ENCODE data around the gene TBX10. TPM values are rescaled to one million over a fixed set of nuclear protein-coding genes. Genes with fewer than 3 reads are reported as not detected.
A peak's percentile ranks its signal among the peaks of the same experiment; 100 is the strongest.

The TBX10 gene
- total RNA-seq, 4 donors from 2014 or later, result not detected

GRCh38 chr11:67631853-67632174, 7.7 kb downstream of the TBX10 start:
- Histone ChIP-seq H3K27me3 (no peaks in the 10 kb centered on the region), H3K27ac (peak overlapping the region in 1 of 4 donors; percentile 96), H3K9me3 (no peaks in the 10 kb centered on the region), H3K36me3 (peaks cover 0 to 8% (median 0%) of the 10 kb centered on the region in 3 donors), H3K4me1 (peaks cover 0 to 23% (median 10%) of the 10 kb centered on the region in 4 donors), H3K4me3 (no peak overlapping the region)
- TF ChIP-seq POLR2A (IDR thresholded peaks at IDR 0.05), result no peak
- TF ChIP-seq CTCF (IDR thresholded peaks at IDR 0.05), result no peak
- TF ChIP-seq EP300 (IDR thresholded peaks at IDR 0.05), result no peak
- 89 to 95% methylated on average over 2 of the region's 2 CpGs for WGBS, 2 donors
- DNase-seq (ENCODE audit: low spot score in 2 of 2), result no peak

GRCh38 chr11:67631411-67631810, 8.2 kb downstream of the TBX10 start:
- Histone ChIP-seq H3K4me3 (no peak overlapping the region), H3K9me3 (no peaks in the 10 kb centered on the region), H3K4me1 (peaks cover 0 to 23% (median 10%) of the 10 kb centered on the region in 4 donors), H3K27ac (peak overlapping the region in 3 of 4 donors; percentile 96 to 97 (median 97)), H3K27me3 (no peaks in the 10 kb centered on the region), H3K36me3 (peaks cover 0 to 8% (median 0%) of the 10 kb centered on the region in 3 donors)
- DNase-seq (ENCODE audit: low spot score in 2 of 2), result no peak
- WGBS, 2 donors, result 82 to 84% methylated on average over 5 to 7 of the region's 7 CpGs
- TF ChIP-seq CTCF (IDR thresholded peaks at IDR 0.05), result no peak
- no peak for TF ChIP-seq POLR2A (IDR thresholded peaks at IDR 0.05)
- TF ChIP-seq EP300 (IDR thresholded peaks at IDR 0.05), result no peak

GRCh38 chr11:67630943-67631331, 8.6 kb downstream of the TBX10 start:
- peaks cover 0 to 8% (median 0%) of the 10 kb centered on the region in 3 donors for H3K36me3 ChIP-seq
- no peaks in the 10 kb centered on the region for H3K27me3 ChIP-seq
- H3K9me3 ChIP-seq, result no peaks in the 10 kb centered on the region
- H3K4me1 ChIP-seq, result peaks cover 0 to 23% (median 10%) of the 10 kb centered on the region in 4 donors
- peak overlapping the region; percentile 64 to 87 (median 72) for H3K4me3 ChIP-seq
- TF ChIP-seq POLR2A (IDR thresholded peaks at IDR 0.05) (no peak), EP300 (IDR thresholded peaks at IDR 0.05) (no peak)
- WGBS, 2 donors, result 55 to 57% methylated on average over 11 to 16 of the region's 16 CpGs
- no peak for DNase-seq (ENCODE audit: low spot score in 2 of 2)
- H3K27ac ChIP-seq, result peak overlapping the region; percentile 81 to 97 (median 96)

- Histone ChIP-seq H3K9me3 (no peaks in the 10 kb centered on the region), H3K36me3 (peaks cover 0 to 8% (median 0%) of the 10 kb centered on the region in 3 donors), H3K4me3 (peak overlapping the region; percentile 64 to 87 (median 72)), H3K27me3 (no peaks in the 10 kb centered on the region), H3K4me1 (peaks cover 0 to 23% (median 10%) of the 10 kb centered on the region in 4 donors), H3K27ac (peak overlapping the region; percentile 85 to 97 (median 96))
- TF ChIP-seq EP300 (IDR thresholded peaks at IDR 0.05) (peak in 1 of 2 donors; percentile 61), CTCF (IDR thresholded peaks at IDR 0.05) (peak; percentile 64 to 90 (median 69)), POLR2A (IDR thresholded peaks at IDR 0.05) (peak in 1 of 2 donors; percentile 75)
- peak; percentile 97 to 98 for DNase-seq (ENCODE audit: low spot score in 2 of 2)
- WGBS, 2 donors, result 1% methylated on average over 64 to 68 of the region's 70 CpGs
These were observed 9.2 kb downstream of the TBX10 start for GRCh38 chr11:67630228-67630942.

- H3K4me1 ChIP-seq, result peaks cover 0 to 23% (median 10%) of the 10 kb centered on the region in 4 donors
- no peaks in the 10 kb centered on the region for H3K9me3 ChIP-seq
- DNase-seq (ENCODE audit: low spot score in 2 of 2), result peak; percentile 68 to 71
- H3K36me3 ChIP-seq, result peaks cover 0 to 8% (median 0%) of the 10 kb centered on the region in 3 donors
- H3K27ac ChIP-seq, result peak within 1 kb of the TSS; percentile 85 to 97 (median 96)
- WGBS, 2 donors, result 1% methylated on average over 38 to 54 of the region's 102 CpGs
- TF ChIP-seq CTCF (IDR thresholded peaks at IDR 0.05) (peak; percentile 91 to 94 (median 92)), EP300 (IDR thresholded peaks at IDR 0.05) (no peak), POLR2A (IDR thresholded peaks at IDR 0.05) (peak; percentile 49 to 65)
- no peaks in the 10 kb centered on the region for H3K27me3 ChIP-seq
- peak within 1 kb of the TSS; percentile 64 to 87 (median 72) for H3K4me3 ChIP-seq
These were observed 10.0 kb downstream of the TBX10 start, which contains the start of gene NUDT8 for GRCh38 chr11:67629386-67630227. Gene NUDT8 (minus strand): TSS chr11:67629937. CDS start chr11:67629911, 26 bp downstream.

All from tibial nerve (tissue), 4 donors.